ENCODE data around the gene ZCCHC14.

- TF ChIP-seq EZH2 (IDR thresholded peaks at IDR 0.05; ENCODE audit: low read length) (no peak), CTCF (optimal IDR thresholded peaks at IDR 0.05 in 1 of 3, IDR thresholded peaks at IDR 0.05 in 1 of 3, conservative IDR thresholded peaks at IDR 0.05 in 1 of 3; ENCODE audit: extremely low read depth in 1 of 3, insufficient read depth in 2 of 3, low read length in 3 of 3) (no peak)
Measured at GRCh38 chr16:87365021-87365713, 127.7 kb downstream of the ZCCHC14 start.

All from keratinocyte (primary cell).